T-helper 2 cell treated with Interferon-gamma antibody and Interleukin-4, amounts not matched to agents 5 μg/mL and 100 μg/mL, for 36 hours (primary cell): ENCODE measurements around the gene PSMC3.

Source experiments
- DNase-seq: peaks from one replicate; pipeline ENCODE4 v3.0.0; 2021; ENCODE audit warnings: low spot score
- H3K27ac Mint-ChIP-seq: one replicate; pipeline ENCODE4 v1.8.0; 2021; ENCODE audit warnings: mild to moderate bottlenecking, mixed read lengths
- H3K27me3 Mint-ChIP-seq: one replicate; pipeline ENCODE4 v1.8.0; 2021; ENCODE audit warnings: low read depth, mixed read lengths
- H3K36me3 Mint-ChIP-seq: one replicate; pipeline ENCODE4 v1.8.0; 2021; ENCODE audit warnings: low read depth, mixed read lengths
- H3K4me1 Mint-ChIP-seq: one replicate; pipeline ENCODE4 v1.8.0; 2021; ENCODE audit warnings: low read depth, mixed read lengths
- H3K4me3 Mint-ChIP-seq: one replicate; pipeline ENCODE4 v1.8.0; 2022; ENCODE audit warnings: mild to moderate bottlenecking, moderate library complexity, mixed read lengths
- H3K9me3 Mint-ChIP-seq: one replicate; pipeline ENCODE4 v1.8.0; 2021; ENCODE audit warnings: mixed read lengths

PSMC3 gene

DNA sequence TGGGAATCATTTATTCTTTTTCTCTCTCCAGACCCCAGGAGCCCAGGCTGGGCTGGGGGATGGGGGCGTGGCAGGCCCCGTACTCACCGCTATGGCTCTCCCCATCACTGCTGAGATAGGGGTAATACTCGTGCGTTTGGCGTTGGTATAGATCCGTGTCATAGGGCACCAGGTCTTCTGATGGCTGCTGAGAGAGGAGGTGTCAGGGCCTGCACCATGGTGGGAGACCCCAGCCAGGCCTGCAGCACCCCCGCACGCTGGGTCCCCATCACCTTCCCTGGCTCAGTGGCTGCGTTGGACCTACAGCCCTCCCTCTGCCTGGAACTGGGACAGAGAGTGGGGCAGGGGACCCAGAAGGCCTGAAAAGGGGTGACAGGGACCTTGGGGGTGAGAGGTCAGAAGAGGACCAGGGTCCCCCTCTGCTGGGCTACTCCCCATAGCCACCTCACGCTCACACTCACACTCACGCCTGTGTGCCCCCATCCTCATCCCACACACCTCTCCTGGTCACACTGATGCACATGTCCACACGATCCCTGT, 50.6 kb downstream of the PSMC3 start:
- Mint-ChIP-seq H3K4me3 (no peak overlapping the region), H3K4me1 (no peaks in the 10 kb centered on the region), H3K27ac (no peak overlapping the region), H3K36me3 (no peaks in the 10 kb centered on the region), H3K27me3 (no peaks in the 10 kb centered on the region), H3K9me3 (no peaks in the 10 kb centered on the region)
- DNase-seq, result no peak

DNA sequence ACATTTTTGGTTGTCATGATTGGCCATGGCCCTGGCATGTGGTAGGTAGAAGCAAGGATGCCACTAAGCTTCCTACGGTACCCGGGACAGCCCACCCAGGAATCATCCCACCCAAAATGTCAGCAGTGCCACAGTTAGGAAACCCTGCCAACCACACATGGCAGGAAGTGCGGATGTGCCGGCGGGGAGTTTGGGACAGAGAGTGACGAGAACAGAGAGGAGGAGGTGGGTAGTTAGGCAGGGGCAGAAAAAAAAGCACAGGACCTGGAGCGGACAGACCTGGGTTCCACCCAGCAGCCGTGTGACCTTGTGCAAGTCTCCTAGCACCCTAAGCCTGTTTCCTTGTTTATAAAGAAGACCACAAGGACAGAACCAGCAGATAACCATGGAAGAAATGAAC, 51.2 kb downstream of the PSMC3 start:
- no peak for DNase-seq
- Mint-ChIP-seq H3K9me3 (no peaks in the 10 kb centered on the region), H3K4me1 (no peaks in the 10 kb centered on the region), H3K36me3 (no peaks in the 10 kb centered on the region), H3K4me3 (no peak overlapping the region), H3K27me3 (no peaks in the 10 kb centered on the region), H3K27ac (no peak overlapping the region)

DNA sequence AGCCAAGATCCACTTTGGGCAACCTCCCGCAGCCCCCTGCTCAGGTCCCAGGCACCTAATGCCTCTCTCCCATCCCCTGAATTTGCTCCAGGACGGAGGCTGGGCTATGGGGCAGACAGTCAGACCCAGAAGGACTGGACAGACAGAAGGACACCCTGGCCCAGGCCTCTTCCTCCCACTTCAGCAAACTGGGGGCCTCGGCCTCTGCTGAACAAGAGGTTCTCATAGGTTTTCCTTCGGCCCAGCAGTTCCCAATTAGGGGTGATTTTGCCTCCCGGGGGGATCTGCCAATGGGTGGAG, 51.6 kb downstream of the PSMC3 start:
- no peaks in the 10 kb centered on the region for H3K36me3 Mint-ChIP-seq
- peaks cover 2% of the 10 kb centered on the region for H3K4me1 Mint-ChIP-seq
- H3K9me3 Mint-ChIP-seq, result no peaks in the 10 kb centered on the region
- DNase-seq, result no peak
- H3K27me3 Mint-ChIP-seq, result no peaks in the 10 kb centered on the region
- no peak overlapping the region for H3K4me3 Mint-ChIP-seq
- H3K27ac Mint-ChIP-seq, result no peak overlapping the region

GRCh38 chr11:47373876-47374719, 52.1 kb downstream of the PSMC3 start:
- Mint-ChIP-seq H3K27ac (no peak overlapping the region), H3K9me3 (no peaks in the 10 kb centered on the region), H3K36me3 (no peaks in the 10 kb centered on the region), H3K4me1 (peaks cover 8% of the 10 kb centered on the region), H3K4me3 (no peak overlapping the region), H3K27me3 (no peaks in the 10 kb centered on the region)
- DNase-seq, result peak; percentile 75

- Mint-ChIP-seq H3K4me3 (no peak overlapping the region), H3K4me1 (peaks cover 8% of the 10 kb centered on the region), H3K27ac (no peak overlapping the region), H3K36me3 (no peaks in the 10 kb centered on the region), H3K9me3 (no peaks in the 10 kb centered on the region), H3K27me3 (no peaks in the 10 kb centered on the region)
- no peak for DNase-seq
Observed at GRCh38 chr11:47372422-47372821, 53.8 kb downstream of the PSMC3 start.

GRCh38 chr11:47369676-47370075, 56.6 kb downstream of the PSMC3 start:
- no peak overlapping the region for H3K4me3 Mint-ChIP-seq
- no peaks in the 10 kb centered on the region for H3K36me3 Mint-ChIP-seq
- H3K9me3 Mint-ChIP-seq, result no peaks in the 10 kb centered on the region
- DNase-seq, result peak; percentile 37
- no peaks in the 10 kb centered on the region for H3K27me3 Mint-ChIP-seq
- peaks cover 8% of the 10 kb centered on the region for H3K4me1 Mint-ChIP-seq
- H3K27ac Mint-ChIP-seq, result no peak overlapping the region
